ENCODE data around the gene DNAJC16. TPM values are rescaled to one million over a fixed set of nuclear protein-coding genes. Genes with fewer than 3 reads are reported as not detected.
"Not testable (repeated sequence)": the region's sequence is repeated elsewhere in the genome, so short reads cannot be mapped to it uniquely, and the experiment has no call there.

The DNAJC16 gene
- total RNA-seq, 4 donors from 2014 or later, result 10.0 to 20.9 (median 14.2) TPM

DNA sequence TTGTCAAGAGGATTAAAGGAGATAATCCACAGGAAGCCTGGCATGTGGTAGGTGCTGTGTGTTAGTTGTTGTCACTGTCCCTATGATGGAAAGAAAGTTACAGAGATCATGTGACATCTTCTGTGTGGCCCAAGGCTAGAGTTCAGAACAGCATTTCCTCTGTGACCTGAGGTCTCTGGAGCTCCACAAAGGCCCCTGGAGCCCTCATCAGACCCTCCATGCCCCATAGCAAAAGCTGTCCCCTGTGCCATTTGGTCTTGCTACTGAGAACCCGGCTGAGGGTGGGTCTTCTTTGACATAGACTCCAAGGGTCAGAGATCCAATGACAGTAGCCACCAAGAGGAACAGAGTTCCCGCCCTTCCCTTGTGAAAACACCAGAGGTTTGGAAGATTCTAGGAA lies 42.7 kb upstream of the DNAJC16 start:
- H3K9me3 ChIP-seq, result no peaks in the 10 kb centered on the region
- DNase-seq, result no peak
- no peaks in the 10 kb centered on the region for H3K27me3 ChIP-seq
- TF ChIP-seq POLR2A (IDR thresholded peaks at IDR 0.05), result no peak
- TF ChIP-seq, protein P1, sequence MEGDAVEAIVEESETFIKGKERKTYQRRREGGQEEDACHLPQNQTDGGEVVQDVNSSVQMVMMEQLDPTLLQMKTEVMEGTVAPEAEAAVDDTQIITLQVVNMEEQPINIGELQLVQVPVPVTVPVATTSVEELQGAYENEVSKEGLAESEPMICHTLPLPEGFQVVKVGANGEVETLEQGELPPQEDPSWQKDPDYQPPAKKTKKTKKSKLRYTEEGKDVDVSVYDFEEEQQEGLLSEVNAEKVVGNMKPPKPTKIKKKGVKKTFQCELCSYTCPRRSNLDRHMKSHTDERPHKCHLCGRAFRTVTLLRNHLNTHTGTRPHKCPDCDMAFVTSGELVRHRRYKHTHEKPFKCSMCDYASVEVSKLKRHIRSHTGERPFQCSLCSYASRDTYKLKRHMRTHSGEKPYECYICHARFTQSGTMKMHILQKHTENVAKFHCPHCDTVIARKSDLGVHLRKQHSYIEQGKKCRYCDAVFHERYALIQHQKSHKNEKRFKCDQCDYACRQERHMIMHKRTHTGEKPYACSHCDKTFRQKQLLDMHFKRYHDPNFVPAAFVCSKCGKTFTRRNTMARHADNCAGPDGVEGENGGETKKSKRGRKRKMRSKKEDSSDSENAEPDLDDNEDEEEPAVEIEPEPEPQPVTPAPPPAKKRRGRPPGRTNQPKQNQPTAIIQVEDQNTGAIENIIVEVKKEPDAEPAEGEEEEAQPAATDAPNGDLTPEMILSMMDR (IDR thresholded peaks at IDR 0.05), result no peak
- intact Hi-C loops (cut with DNase I), result no loop called here
- no peak overlapping the region for H3K27ac ChIP-seq
- no peak overlapping the region for H3K4me3 ChIP-seq
- H3K4me1 ChIP-seq, result peaks cover 0 to 13% (median 8%) of the 10 kb centered on the region in 3 donors
- WGBS, 2 donors, result 91% methylated on average over 1 to 2 of the region's 2 CpGs
- H3K36me3 ChIP-seq, result peaks cover 0 to 8% (median 0%) of the 10 kb centered on the region in 3 donors

DNA sequence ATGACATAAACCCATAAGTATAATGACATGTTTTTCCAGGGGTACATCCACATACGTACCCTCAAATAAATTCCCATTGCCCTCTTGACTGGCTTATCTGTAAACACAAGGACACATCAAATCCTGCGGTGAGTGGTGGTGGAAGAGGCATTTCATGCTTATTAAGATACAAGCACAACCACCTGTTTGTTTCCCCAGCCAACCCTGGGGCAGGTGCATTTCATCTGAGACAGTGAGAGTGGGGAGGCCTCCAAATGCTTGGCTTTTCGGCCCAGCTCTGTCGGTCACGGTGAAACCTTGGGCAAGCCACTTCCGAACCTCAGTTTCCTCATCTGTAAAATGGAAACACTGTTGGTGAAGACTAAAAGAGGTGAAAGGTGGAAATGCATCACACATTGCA lies 42.2 kb upstream of the DNAJC16 start:
- intact Hi-C loops (cut with DNase I); H3K36me3 ChIP-seq; H3K27me3 ChIP-seq; H3K9me3 ChIP-seq; DNase-seq; H3K4me3 ChIP-seq; H3K27ac ChIP-seq: not testable (repeated sequence)
- H3K4me1 ChIP-seq, result peaks cover 0 to 13% (median 8%) of the 10 kb centered on the region in 3 donors
- 95 to 99% methylated on average over 5 to 6 of the region's 6 CpGs for WGBS, 2 donors

- Histone ChIP-seq H3K36me3 (peaks cover 0 to 13% (median 0%) of the 10 kb centered on the region in 3 donors), H3K4me3 (no peak overlapping the region), H3K27ac (no peak overlapping the region), H3K27me3 (no peaks in the 10 kb centered on the region), H3K4me1 (peaks cover 0 to 13% (median 8%) of the 10 kb centered on the region in 3 donors), H3K9me3 (no peaks in the 10 kb centered on the region)
- intact Hi-C loops (cut with DNase I), result no loop called here
- 76 to 95% methylated on average over 3 to 6 of the region's 6 CpGs for WGBS, 2 donors
- TF ChIP-seq POLR2A (IDR thresholded peaks at IDR 0.05), result no peak
- TF ChIP-seq, protein P1 (IDR thresholded peaks at IDR 0.05), result no peak
- DNase-seq, result no peak
Measured at GRCh38 chr1:15485636-15486035, 41.0 kb upstream of the DNAJC16 start.

GRCh38 chr1:15486844-15487610 lies 39.6 kb upstream of the DNAJC16 start:
- H3K4me3 ChIP-seq; intact Hi-C loops (cut with DNase I); H3K27me3 ChIP-seq; H3K27ac ChIP-seq; DNase-seq; H3K9me3 ChIP-seq: not testable (repeated sequence)
- peaks cover 0 to 21% (median 0%) of the 10 kb centered on the region in 3 donors for H3K36me3 ChIP-seq
- H3K4me1 ChIP-seq, result peaks cover 0 to 13% (median 8%) of the 10 kb centered on the region in 3 donors
- 69 to 75% methylated on average over 7 to 17 of the region's 17 CpGs for WGBS, 2 donors

- no peak for DNase-seq
- no peak overlapping the region for H3K27ac ChIP-seq
- no peak overlapping the region for H3K4me3 ChIP-seq
- no peaks in the 10 kb centered on the region for H3K9me3 ChIP-seq
- peaks cover 0 to 34% (median 3%) of the 10 kb centered on the region in 3 donors for H3K36me3 ChIP-seq
- intact Hi-C loops (cut with DNase I), result no loop called here
- H3K27me3 ChIP-seq, result no peaks in the 10 kb centered on the region
- 90 to 92% methylated on average over 3 of the region's 3 CpGs for WGBS, 2 donors
- TF ChIP-seq POLR2A (IDR thresholded peaks at IDR 0.05), result no peak
- TF ChIP-seq, protein P1 (IDR thresholded peaks at IDR 0.05), result no peak
- peaks cover 0 to 8% (median 8%) of the 10 kb centered on the region in 3 donors for H3K4me1 ChIP-seq
Measured at GRCh38 chr1:15488371-15488770, 38.3 kb upstream of the DNAJC16 start.

DNA sequence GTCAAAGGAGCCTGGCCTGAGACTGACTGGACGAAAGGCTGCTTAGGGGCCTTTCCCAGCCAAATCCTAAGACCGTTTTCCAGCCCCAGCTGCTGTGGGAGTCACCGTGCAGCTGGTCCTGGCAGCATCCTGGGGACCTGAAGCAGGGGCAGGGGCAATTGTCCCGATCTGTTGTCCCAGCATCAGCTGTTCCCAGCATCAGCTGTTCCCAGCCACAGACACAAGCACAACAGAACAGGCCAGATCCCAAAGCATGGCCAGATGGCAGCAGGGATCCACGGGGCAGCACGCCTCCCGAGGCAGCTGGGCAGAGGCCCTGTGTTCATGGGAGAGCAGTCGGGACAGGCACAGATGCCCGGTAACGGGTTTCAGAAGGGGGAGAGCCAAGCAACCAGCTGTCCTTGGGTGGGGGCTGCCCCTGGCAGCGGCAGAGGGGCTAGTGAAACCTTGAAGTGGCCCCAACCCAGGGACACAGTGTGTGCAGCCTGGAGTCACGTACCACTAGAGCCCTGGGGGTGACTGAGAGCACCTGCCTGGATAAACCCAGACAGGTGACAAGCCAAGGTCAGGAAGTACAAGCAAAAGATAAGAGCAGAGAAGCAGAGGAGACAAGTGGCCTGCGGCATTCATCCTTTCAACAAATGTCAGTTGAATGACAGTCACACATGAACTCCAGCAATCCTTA lies 37.5 kb upstream of the DNAJC16 start:
- DNase-seq, result no peak
- no peak overlapping the region for H3K27ac ChIP-seq
- H3K4me3 ChIP-seq, result no peak overlapping the region
- TF ChIP-seq, protein P1 (IDR thresholded peaks at IDR 0.05), result no peak
- no peak for TF ChIP-seq POLR2A (IDR thresholded peaks at IDR 0.05)
- 77 to 86% methylated on average over 6 to 11 of the region's 13 CpGs for WGBS, 2 donors
- H3K36me3 ChIP-seq, result peaks cover 0 to 43% (median 10%) of the 10 kb centered on the region in 3 donors
- no peaks in the 10 kb centered on the region for H3K27me3 ChIP-seq
- intact Hi-C loops (cut with DNase I), result no loop called here
- peaks cover 0 to 8% (median 6%) of the 10 kb centered on the region in 3 donors for H3K4me1 ChIP-seq
- H3K9me3 ChIP-seq, result no peaks in the 10 kb centered on the region

DNA sequence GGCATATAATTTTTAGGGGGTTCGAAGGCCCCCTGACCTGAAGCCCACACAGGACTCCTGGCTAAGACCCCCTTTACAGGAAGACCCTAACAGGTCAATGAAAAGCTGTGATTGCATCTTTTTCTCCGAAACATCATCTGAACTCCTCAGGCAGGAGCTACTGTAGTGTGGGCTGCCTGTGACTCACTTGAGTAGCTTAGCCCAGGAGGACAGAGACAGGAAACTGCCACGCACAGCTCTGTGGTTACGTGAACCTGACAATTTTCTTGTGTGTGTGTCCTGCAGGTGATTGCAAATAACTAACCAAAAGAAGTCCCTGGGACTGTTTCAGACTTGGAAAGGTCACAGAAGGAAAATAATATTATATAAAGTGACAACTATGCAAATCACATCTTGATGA lies 35.6 kb upstream of the DNAJC16 start:
- H3K9me3 ChIP-seq; H3K27me3 ChIP-seq; H3K27ac ChIP-seq; H3K4me1 ChIP-seq; DNase-seq; intact Hi-C loops (cut with DNase I); H3K4me3 ChIP-seq: not testable (repeated sequence)
- WGBS, 2 donors, result 80 to 82% methylated on average over 3 to 4 of the region's 4 CpGs
- peaks cover 0 to 59% (median 18%) of the 10 kb centered on the region in 3 donors for H3K36me3 ChIP-seq

All from esophagus squamous epithelium (tissue), 5 donors.